HFF-Myc (cell line): ENCODE measurements around the gene MAPRE3.

Source experiments
- DNase-seq: peaks from one replicate; pipeline ENCODE4 v3.0.0-alpha.2; 2011; ENCODE audit warnings: low read depth; ENCODE audit errors: extremely low read depth
- H3K4me3 ChIP-seq: replicated peaks from 2 replicates; pipeline ENCODE4 v1.5.1; 2011; ENCODE audit warnings: low read depth, mild to moderate bottlenecking, control low read depth, low read length
- TF ChIP-seq, protein P1 (sequence below): IDR thresholded peaks from 2 replicates; pipeline ENCODE4 v1.5.1; 2012; ENCODE audit warnings: mild to moderate bottlenecking, low read depth, low read length, control low read depth; ENCODE audit errors: missing control alignments

The MAPRE3 gene

GRCh38 chr2:27038012-27038411 lies 67.6 kb downstream of the MAPRE3 start:
- no peak for DNase-seq
- H3K4me3 ChIP-seq = no peak overlapping the region
- TF ChIP-seq, protein P1, sequence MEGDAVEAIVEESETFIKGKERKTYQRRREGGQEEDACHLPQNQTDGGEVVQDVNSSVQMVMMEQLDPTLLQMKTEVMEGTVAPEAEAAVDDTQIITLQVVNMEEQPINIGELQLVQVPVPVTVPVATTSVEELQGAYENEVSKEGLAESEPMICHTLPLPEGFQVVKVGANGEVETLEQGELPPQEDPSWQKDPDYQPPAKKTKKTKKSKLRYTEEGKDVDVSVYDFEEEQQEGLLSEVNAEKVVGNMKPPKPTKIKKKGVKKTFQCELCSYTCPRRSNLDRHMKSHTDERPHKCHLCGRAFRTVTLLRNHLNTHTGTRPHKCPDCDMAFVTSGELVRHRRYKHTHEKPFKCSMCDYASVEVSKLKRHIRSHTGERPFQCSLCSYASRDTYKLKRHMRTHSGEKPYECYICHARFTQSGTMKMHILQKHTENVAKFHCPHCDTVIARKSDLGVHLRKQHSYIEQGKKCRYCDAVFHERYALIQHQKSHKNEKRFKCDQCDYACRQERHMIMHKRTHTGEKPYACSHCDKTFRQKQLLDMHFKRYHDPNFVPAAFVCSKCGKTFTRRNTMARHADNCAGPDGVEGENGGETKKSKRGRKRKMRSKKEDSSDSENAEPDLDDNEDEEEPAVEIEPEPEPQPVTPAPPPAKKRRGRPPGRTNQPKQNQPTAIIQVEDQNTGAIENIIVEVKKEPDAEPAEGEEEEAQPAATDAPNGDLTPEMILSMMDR = no peak

DNA sequence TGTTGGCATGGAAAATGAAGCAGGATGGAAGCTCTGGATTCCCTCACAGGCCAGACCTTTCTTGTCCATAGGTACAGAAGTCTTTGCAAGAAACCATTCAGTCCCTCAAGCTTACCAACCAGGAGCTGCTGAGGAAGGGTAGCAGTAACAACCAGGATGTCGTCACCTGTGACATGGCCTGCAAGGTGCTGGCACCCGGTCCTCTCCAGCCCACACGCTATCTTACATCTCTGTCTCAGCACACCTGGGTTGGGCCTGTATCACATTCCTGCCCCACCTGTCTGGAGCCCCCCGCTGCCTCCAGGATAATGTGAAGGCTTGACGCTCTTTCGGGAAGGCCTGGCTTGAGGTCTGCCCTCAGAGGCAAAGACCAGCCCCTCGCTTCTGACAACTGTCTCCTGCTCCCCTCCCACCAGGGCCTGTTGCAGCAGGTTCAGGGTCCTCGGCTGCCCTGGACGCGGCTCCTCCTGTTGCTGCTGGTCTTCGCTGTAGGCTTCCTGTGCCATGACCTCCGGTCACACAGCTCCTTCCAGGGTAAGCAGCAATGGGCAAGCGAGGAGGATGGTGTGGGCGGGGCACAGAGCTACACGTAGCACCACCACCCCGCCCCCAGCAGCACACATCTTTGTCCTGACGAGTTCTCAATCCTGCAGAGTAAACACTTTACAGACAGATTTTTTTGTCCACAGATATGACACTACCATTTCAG lies 68.3 kb downstream of the MAPRE3 start:
- TF ChIP-seq, protein P1 = no peak

DNA sequence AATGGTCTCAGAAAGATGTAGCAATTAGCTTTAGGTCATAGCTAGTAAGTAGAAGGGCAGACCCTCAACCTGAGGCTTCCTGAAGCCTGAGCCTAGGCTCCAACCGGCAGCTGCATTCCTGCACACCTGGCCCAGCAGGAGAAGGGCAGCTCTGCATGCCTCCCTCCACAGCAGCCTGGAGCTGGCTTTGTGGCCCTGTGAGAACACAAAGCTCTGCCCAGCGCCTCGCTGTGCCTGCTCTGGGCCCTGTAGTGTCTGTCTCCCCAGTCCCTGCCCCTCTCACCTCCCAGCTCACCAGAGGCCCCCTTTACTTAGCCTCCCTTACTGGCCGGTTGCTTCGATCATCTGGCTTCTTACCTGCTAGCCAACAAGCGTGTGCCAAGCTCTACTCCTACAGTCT lies 69.0 kb downstream of the MAPRE3 start:
- TF ChIP-seq, protein P1 = no peak
- no peak for DNase-seq
- no peak overlapping the region for H3K4me3 ChIP-seq

More for the DNA sequence above, 68.3 kb downstream of the MAPRE3 start:
- no peak overlapping the region for H3K4me3 ChIP-seq
- no peak for DNase-seq

DNA sequence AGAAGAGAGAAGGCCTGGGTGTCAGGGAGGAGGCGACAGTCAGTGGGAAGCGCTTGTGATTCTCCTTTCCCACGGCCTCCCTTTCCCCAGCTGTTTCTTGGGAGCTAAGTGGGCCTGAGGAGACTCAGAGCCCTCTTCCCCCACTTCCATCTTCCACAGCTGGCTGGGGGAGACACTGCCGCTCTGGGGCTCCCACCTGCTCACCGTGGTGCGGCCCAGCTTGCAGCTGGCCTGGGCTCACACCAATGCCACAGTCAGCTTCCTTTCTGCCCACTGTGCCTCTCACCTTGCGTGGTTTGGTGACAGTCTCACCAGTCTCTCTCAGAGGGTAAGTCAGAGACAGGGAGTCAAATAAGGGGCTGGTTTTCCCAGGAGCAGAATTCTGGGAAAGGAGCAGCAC lies 69.4 kb downstream of the MAPRE3 start:
- TF ChIP-seq, protein P1 = no peak
- H3K4me3 ChIP-seq = no peak overlapping the region
- DNase-seq = no peak

GRCh38 chr2:27040282-27040681 lies 69.8 kb downstream of the MAPRE3 start:
- DNase-seq = no peak
- TF ChIP-seq, protein P1 = no peak
- H3K4me3 ChIP-seq = no peak overlapping the region

DNA sequence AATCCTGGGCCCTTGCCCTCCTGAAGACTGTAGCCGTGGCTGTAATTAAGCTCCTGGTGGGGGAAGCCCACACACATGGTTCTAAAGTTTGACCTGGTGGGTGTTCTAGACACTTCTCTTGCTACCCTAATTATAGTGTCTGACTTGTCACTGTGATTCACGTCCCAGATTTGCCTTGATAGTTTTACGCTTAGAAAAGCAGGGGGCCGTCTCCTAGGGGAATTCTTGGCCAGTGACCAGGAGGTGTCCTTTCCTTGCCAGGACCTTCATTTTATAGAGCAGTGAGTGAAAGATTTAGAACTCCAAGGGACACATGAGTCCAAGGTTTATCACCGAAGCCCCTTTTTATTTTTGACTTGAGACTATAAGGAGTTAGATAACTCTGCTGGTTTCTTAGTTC lies 71.3 kb downstream of the MAPRE3 start:
- TF ChIP-seq, protein P1 = no peak
- H3K4me3 ChIP-seq = no peak overlapping the region
- no peak for DNase-seq
